HG02623 (cell line): ENCODE data around the gene SLC27A2.

Experiments
- ATAC-seq: cut with Tn5 transposase; IDR thresholded peaks from one replicate; pipeline ENCODE4 v1.9.1; 2021; ENCODE audit warnings: moderate library complexity; ENCODE audit not compliant: unreplicated experiment

Gene SLC27A2

GRCh38 chr15:50234764-50235163 lies 52.8 kb downstream of the SLC27A2 start:
- ATAC-seq: no peak

- ATAC-seq: no peak
Measured at GRCh38 chr15:50235794-50236193, 53.8 kb downstream of the SLC27A2 start.

GRCh38 chr15:50236433-50236832 lies 54.4 kb downstream of the SLC27A2 start:
- ATAC-seq: no peak

- ATAC-seq: no peak
Measured at GRCh38 chr15:50238255-50238654, 56.3 kb downstream of the SLC27A2 start.

GRCh38 chr15:50241684-50242450 lies 59.9 kb downstream of the SLC27A2 start:
- no peak for ATAC-seq

- ATAC-seq: no peak
Measured at GRCh38 chr15:50244153-50244552, 62.2 kb downstream of the SLC27A2 start.

- no peak for ATAC-seq
Measured at GRCh38 chr15:50244959-50245624, 63.1 kb downstream of the SLC27A2 start.

- ATAC-seq: no peak
Measured at GRCh38 chr15:50246631-50247030, 64.6 kb downstream of the SLC27A2 start.

- ATAC-seq: peak; percentile 98
Measured at GRCh38 chr15:50247819-50248655, 66.0 kb downstream of the SLC27A2 start.

- ATAC-seq: no peak
Measured at GRCh38 chr15:50248994-50249582, 67.1 kb downstream of the SLC27A2 start.

- no peak for ATAC-seq
Measured at GRCh38 chr15:50249704-50250103, 67.7 kb downstream of the SLC27A2 start.

GRCh38 chr15:50250760-50251394 lies 68.9 kb downstream of the SLC27A2 start:
- no peak for ATAC-seq

- no peak for ATAC-seq
Measured at GRCh38 chr15:50251638-50252182, 69.7 kb downstream of the SLC27A2 start.

- no peak for ATAC-seq
Measured at GRCh38 chr15:50252556-50252955, 70.6 kb downstream of the SLC27A2 start.

- ATAC-seq: no peak
Measured at GRCh38 chr15:50256188-50257041, 74.4 kb downstream of the SLC27A2 start.

- ATAC-seq: no peak
Measured at GRCh38 chr15:50257332-50257731, 75.3 kb downstream of the SLC27A2 start.

GRCh38 chr15:50257924-50258323 lies 75.9 kb downstream of the SLC27A2 start:
- no peak for ATAC-seq

- no peak for ATAC-seq
Measured at GRCh38 chr15:50259276-50259675, 77.3 kb downstream of the SLC27A2 start.

GRCh38 chr15:50260969-50261496 lies 79.0 kb downstream of the SLC27A2 start:
- peak; percentile 44 for ATAC-seq
